GM13977 (cell line): Measurements from ENCODE around the gene C9orf50.

ENCODE experiments used
- DNase-seq: peaks from one replicate; pipeline ENCODE4 v3.0.0; 2012; ENCODE audit warnings: low spot score
- in situ Hi-C: fragments of 300-500 bp; cut with MboI; formaldehyde crosslinking; loops from one replicate; pipeline ENCODE4 v1.12.0; 2022; ENCODE audit warnings: low sequenced_read_pairs, low pct_unique_long_range_greater_than_20kb, mixed read lengths, inconsistent platforms; ENCODE audit not compliant: unreplicated experiment
- TF ChIP-seq, protein P1 (sequence below): IDR thresholded peaks from 2 replicates; pipeline ENCODE4 v1.5.1; 2012; ENCODE audit warnings: mild to moderate bottlenecking, control low read depth; ENCODE audit not compliant: insufficient read depth; ENCODE audit errors: extremely low read depth, missing control alignments

C9orf50 gene

DNA sequence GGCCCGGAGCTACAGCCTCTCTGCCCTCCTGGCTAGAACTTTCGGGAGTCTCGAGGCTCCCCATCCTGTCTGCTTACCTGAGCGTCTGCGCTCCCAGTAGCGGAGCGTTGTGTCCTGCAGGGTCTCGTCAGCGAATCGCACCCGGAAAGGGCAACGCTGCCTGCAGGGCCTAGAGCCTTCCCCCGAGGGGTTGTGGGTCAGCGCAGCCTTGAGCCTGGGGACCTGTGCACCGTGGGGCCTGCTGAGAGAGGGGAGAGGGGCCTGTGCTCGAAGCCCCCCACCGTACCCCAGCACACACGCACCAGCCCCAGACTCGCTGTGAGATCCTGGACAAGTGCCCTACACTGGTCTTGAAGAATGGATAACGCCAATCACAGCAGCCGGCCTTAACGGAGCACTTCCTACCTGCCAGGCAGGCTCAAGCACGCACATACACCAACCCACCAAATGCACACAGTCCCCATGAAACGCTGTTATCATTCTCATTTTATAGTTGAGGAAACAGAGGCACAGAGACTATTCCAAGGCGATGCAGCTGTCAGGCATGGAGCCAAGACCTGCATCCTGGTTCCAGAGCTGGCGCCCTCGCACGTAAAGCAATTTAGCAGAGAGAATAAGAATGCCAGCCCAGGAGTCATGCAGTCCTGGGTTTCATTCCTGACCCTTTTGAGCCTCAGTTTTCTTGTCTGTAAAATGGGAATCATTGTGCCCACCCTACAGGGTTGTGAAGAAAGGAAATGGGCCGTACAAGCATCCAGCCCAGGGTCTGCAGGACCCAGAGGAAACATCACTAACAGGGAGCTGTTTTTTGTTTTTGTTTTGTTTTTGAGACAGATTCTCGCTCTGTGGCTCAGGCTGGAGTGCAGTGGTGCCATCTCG lies 5.3 kb downstream of the C9orf50 start:
- in situ Hi-C loops, result loop anchor here (10.0 kb wide), 1 partner anchor 481 kb away; no protein-coding TSS in a partner anchor
- no peak for DNase-seq
- TF ChIP-seq, protein P1, sequence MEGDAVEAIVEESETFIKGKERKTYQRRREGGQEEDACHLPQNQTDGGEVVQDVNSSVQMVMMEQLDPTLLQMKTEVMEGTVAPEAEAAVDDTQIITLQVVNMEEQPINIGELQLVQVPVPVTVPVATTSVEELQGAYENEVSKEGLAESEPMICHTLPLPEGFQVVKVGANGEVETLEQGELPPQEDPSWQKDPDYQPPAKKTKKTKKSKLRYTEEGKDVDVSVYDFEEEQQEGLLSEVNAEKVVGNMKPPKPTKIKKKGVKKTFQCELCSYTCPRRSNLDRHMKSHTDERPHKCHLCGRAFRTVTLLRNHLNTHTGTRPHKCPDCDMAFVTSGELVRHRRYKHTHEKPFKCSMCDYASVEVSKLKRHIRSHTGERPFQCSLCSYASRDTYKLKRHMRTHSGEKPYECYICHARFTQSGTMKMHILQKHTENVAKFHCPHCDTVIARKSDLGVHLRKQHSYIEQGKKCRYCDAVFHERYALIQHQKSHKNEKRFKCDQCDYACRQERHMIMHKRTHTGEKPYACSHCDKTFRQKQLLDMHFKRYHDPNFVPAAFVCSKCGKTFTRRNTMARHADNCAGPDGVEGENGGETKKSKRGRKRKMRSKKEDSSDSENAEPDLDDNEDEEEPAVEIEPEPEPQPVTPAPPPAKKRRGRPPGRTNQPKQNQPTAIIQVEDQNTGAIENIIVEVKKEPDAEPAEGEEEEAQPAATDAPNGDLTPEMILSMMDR, result no peak

DNA sequence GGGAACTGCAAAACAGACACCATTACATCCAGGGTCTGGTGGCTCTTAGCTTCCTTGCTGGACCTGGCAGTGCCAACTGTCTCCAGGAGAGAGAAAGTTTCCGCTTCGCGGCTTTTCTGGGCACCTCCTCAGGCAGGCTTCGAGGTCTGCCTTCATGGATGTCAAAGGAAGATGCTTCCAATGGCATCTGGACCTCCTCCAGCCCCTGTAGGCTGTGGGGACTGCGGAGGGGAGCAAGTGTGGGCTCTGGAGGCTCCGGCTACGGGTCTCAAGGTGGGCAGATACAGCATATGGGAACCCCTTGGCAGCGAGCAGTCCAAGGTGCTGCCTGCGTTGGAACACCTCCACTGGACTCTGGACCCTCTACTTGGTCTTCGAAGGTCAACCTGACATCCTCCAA lies 6.0 kb downstream of the C9orf50 start:
- in situ Hi-C loops, result loop anchor here (10.0 kb wide), 1 partner anchor 480 kb away; no protein-coding TSS in a partner anchor
- no peak for DNase-seq
- TF ChIP-seq, protein P1, result no peak

DNA sequence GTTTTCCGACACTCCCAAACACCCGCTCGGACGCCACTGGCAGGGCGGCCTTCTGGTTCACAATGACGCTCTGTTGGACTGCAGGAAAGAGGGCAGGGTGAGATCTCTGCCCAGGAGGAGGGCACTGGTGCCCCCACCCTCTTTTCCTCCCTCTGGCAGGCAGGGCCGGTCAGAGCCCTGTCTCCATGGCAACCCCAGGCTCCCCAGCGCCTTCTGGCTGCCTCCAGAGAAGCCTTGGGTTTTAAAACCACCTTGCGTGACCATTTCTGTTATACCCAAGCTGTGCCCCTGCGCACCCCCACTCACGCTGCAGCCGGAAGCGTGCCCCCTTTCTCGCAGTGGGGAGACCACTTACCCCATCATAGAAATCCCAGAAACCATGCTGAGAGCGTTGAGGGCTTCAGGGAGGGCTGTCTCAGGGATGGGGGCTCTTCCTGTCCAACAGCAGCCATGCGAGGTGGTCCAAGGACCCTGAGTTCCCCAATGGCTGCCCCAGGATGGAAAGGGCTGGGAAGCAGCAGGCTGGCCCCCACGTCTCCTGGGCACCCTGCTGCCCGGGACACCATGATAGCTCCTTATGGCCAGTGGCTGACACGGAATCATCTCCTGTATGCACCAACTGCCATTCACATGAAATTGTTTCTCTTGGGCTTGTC lies 7.3 kb downstream of the C9orf50 start:
- in situ Hi-C loops, result loop anchor here (10.0 kb wide), 1 partner anchor 479 kb away; no protein-coding TSS in a partner anchor
- TF ChIP-seq, protein P1, result no peak
- no peak for DNase-seq

DNA sequence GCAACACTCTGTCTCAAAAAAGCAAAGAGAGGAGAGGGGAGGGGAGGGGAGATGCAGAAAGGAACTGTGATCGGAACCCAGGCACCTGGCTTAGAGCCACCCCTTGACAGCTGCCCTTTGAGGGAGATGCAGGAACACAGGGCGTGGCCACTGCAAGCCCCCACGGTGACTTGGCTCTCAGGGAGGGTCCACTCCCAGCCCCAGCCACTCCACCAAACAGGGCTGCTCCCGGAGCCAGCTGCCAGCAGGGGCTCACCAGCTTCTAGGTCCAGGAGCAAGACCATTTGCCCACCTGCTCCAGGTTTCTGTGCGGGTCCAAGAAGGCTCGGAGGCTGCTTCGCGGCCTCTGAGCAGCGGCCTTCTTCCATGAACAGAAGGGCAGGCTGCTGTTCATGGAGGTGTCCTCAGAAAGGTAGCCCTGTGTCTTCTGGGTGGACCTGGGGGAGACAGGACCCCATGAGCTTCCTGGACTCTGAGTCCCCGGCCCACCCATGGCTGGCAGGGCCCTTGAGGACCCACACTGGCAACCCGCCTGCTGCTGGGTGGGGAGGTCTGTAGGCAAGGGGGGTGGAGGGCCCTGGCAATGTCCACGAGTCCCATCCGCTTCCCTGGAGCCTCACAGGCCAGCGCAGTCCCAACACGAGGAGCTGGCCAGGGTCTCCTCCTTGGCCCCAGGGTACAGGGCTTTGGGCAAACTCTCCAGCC lies 7.9 kb downstream of the C9orf50 start:
- no peak for DNase-seq
- in situ Hi-C loops, result loop anchor here (10.0 kb wide), 1 partner anchor 478 kb away; no protein-coding TSS in a partner anchor
- TF ChIP-seq, protein P1, result no peak

DNA sequence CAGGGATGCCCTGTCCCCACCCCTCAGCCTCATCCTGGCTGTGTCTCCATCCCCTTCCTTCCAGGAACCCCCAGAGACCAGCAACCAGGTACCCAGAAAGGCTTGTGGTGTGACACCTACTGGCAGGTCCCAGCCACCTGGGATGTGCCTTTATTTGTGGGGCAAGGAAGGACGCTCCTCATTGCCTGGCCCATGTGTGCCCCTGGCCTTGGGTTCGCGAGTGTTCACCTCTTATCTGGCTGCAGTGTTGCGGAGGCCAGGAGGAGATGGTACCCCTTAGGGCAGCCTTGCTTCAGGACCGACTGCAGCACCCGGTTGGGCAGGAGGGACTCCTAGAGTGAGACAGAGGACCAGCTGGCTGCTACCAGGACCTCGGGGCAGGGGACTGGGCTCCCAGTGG lies 8.8 kb downstream of the C9orf50 start:
- DNase-seq, result no peak
- TF ChIP-seq, protein P1, result no peak

DNA sequence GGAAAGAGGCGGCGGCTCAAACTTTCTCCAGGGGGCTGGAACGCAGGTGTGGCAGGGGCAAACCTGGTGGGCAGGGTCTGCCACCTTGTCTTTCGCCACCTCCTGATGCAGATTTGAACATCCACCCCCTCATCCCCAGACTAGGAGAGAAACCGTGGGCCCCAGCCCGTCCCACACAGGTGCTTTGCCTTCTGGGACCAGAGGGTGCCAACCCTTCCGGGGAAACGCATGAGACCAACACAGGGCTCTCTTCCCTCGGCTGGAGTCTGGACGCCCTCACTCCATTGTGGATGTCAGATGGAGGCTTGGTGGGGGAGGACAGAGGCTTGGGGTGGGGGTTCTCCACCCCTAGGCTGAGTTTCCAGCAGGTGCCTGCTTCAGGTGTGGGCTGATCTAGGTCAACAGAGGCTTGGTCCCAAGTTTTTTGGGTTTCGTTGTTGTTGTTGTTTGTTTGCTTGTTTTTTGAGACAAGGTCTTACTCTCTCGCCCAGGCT lies 9.5 kb downstream of the C9orf50 start:
- no peak for DNase-seq
- TF ChIP-seq, protein P1, result no peak
- in situ Hi-C loops, result loop anchor here (10.0 kb wide), 1 partner anchor 477 kb away; no protein-coding TSS in a partner anchor

More for the DNA sequence above, 8.8 kb downstream of the C9orf50 start:
- in situ Hi-C loops, result loop anchor here (10.0 kb wide), 1 partner anchor 477 kb away; no protein-coding TSS in a partner anchor
